Measurements from ENCODE around the gene NXF2B.
A peak's percentile ranks its signal among the peaks of the same experiment; 100 is the strongest.
"Not testable (repeated sequence)": the region's sequence is repeated elsewhere in the genome, so short reads cannot be mapped to it uniquely, and the experiment has no call there.

Gene NXF2B, protein sequence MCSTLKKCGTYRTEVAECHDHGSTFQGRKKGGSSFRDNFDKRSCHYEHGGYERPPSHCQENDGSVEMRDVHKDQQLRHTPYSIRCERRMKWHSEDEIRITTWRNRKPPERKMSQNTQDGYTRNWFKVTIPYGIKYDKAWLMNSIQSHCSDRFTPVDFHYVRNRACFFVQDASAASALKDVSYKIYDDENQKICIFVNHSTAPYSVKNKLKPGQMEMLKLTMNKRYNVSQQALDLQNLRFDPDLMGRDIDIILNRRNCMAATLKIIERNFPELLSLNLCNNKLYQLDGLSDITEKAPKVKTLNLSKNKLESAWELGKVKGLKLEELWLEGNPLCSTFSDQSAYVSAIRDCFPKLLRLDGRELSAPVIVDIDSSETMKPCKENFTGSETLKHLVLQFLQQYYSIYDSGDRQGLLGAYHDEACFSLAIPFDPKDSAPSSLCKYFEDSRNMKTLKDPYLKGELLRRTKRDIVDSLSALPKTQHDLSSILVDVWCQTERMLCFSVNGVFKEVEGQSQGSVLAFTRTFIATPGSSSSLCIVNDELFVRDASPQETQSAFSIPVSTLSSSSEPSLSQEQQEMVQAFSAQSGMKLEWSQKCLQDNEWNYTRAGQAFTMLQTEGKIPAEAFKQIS

DNA sequence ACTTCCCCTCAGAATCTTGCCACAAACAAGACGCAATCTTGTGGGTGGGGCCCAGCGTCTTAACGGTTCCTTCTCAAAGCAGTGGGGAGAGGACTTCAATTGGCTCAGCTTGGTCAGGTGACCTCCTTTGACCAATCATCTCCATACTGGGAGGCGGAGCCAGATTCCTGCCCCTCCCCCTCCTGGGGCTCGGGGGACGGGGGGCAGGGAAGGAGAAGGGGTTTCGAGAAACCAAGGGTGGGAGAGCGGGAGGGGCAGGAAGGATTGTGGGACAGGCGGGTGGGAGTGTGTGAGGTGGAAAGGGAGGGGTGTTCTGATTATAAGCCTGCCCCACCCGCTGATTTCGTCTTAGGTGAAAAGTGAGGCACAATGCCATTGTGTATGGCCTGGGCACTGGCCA, at the start of gene NXF2B:
TSS of gene NXF2B (minus strand) at position 101 of the 400 bp plus-strand sequence. CDS start 59,972 bp downstream, outside the sequence.
- not testable (repeated sequence) for DNase-seq (ENCODE audit: low spot score); FAIRE-seq

DNA sequence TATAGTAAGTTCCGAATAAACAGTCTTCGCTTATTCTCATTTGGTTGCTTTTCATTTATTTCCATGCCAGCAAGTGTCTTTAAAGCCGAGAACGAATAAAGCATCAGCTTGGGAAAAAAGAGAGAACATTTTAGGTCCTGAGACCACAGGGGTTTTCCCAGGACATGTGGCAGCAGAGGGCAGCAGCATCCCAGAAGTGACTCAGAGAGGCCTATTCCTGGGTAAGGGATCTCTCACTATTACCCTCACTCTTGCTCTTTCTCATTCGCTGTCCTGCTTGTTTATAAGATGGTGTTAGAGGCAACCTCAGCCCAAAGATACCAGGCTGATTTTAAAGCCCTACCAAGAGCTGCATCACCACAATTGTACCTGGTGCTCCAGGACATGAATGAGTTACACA, 39.0 kb upstream of the NXF2B start:
- peak; percentile 92 for FAIRE-seq
- DNase-seq (ENCODE audit: low spot score): not testable (repeated sequence)

DNA sequence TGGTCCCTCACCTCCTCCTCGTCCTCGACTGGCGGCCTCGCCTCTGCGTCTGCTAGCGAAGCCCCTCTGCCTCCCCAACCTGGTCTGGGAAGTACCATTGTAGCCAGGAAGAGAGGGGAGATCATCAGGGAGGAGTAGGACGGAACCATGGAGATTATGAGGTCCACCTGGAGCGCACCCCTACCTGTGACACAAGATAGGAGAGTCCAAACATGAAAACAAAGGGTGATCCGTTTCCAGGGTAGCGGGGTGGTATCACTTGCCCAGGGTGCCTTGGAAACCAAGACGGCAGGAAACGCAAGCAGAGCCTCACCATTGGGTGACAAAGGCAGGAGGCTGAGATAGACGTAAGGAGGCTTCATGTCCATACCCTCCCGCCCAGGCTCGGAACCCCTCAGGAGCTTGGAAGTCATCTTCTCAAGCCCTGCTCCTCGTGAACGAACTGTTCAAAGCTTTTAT, 32.0 kb upstream of the NXF2B start, which contains the start of gene TCP11X2:
TSS of gene TCP11X2 (minus strand) at position 51 of the 459 bp plus-strand sequence.
- peak; percentile 94 for FAIRE-seq

DNA sequence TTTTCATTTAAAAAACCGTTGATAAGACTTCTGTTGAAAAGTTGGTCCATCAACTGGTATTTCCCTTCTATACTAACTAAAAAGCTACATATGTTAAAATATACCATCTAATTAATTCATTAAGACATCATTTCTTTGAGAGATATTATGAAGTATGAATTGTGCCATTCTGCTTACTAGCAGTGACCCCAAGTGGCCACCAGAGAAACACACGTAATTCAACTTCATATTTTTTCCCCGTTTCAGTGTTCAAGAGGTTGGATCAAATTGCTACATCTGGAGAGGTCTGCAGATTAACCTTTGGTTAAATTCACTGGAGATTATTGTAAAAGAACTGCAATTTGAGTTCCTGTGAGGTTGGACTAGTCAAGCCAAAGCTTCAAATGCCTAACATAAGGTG, 30.4 kb upstream of the NXF2B start:
- not testable (repeated sequence) for DNase-seq (ENCODE audit: low spot score); FAIRE-seq

More for the DNA sequence above, 32.0 kb upstream of the NXF2B start, which contains the start of gene TCP11X2:
- not testable (repeated sequence) for DNase-seq (ENCODE audit: low spot score)

DNA sequence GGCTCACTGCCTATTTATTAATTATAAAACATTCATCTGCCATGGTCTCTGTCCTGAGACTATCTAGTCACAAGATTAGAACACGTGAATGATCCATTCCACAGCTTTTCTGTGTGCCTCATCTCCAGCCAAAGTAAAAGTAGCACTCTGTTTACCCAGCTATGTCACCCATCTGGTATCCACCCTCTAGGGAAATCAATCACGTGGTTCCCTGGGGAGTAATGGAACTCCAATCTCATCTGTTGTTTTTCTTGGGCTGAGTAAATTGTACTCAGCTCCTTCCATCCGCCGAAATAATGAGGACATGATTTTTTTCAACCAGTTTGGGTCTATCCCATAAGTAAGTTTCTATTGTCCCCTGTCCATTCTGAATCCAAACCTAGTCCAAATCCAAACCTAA, 18.8 kb upstream of the NXF2B start:
- FAIRE-seq; DNase-seq (ENCODE audit: low spot score): not testable (repeated sequence)

DNA sequence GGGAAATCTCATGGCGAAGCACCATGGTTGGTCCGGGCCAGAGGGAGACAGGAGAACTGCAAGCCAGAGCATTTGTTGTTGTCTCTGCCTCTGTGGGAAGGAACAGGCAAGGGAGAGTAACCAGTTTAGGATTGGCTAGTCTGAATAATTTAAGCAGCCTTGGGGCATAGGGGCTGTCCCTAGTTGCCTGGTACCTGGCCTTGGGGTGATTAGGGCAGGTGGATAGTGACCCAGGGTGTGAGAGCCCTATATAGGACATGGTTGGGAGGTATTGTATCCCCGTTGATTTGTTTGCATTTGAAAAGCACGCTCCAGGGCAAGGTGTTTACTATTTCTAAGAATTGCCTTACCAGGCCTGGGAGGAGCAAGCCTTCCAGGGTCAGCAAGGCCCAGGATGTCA, 25.3 kb downstream of the NXF2B start:
- FAIRE-seq; DNase-seq (ENCODE audit: low spot score): not testable (repeated sequence)

DNA sequence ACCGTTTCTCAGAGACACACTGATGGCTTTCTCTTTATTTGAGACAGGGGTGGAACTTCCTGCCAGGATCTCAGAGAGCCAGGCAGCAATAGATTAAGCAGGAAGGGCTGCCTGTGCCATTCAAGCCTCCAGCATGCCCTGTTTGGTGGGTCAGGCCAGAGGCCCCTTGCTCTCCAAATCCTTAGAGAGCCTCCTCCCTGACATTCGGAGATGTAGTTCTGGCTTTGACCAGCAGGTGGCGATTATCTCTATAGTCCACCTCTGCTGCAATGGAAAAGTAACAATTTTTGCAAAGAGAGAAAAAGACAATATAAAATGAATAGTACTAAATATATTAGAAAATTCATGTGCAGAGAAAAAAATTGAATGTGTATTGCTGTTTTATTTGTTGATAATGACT, 93.9 kb downstream of the NXF2B start:
- FAIRE-seq: no peak
- DNase-seq (ENCODE audit: low spot score): peak; percentile 19

DNA sequence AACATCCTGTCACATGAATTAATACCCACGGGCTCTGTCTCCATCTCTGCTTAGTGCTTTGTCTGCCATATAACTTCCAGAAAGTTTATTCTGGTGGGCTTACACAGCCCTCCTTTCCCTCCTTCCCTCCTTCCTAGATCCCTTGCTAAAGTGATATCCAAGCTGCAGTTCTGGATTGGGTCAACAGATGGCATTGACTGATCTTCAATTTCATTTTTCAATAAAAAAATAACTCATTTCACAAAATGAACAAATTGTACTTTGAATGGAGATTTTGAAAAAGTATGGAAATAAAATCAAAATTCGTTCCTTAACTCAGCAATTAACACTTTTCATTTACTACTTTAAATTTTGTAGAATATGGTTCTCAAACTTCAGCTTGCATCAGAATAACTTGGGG, 97.9 kb downstream of the NXF2B start:
- FAIRE-seq: no peak

DNA sequence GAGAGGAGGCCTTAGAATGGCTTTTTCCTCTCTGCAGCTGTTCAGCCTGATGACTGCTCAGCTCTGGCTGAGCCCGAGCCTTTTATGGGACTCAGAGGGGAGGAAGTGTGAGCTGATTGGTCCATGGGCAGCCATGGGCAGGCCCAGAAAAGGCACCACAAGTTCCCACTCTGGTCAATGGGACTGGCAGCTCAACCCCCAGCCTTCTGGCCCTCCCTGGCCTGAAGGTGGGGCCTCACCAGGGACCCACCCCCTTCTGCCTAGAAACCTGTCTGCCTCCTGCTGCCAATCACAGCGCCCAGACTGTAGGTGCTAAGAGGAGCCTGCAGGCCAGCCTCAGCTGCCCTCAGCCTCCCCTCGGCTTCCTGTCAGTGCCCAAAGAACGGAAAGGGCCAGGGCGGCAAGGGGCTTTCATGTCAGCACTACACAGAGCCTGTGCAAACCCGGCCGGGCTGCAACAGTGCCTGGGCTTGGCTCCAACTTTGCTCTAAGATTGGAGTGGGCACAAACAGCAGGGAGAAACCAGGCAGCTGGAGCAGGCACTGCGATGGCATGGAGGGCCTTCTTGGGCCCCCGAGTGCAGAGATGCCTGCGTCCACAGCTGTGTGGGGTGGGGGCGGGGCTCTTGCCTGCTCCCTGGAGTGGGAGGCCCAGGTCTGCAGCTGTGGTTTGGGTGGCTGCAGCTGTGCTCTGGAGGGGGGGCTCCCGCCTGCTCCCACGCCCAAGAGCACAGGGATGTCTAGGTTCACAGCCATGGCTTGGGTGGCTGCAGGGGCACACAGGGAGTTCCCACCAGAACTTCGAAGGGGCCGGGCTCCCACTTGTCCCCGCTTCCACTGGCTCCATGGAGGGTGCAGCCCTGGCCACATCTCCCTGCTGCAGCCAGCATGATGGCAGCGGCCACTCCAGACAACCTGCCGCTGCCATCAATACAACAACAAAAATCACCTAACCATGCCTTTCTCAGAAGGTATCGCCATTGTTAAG, 100.2 kb downstream of the NXF2B start:
- FAIRE-seq (no peak), DNase-seq (ENCODE audit: low spot score) (no peak)

More for the DNA sequence above, 97.9 kb downstream of the NXF2B start:
- no peak for DNase-seq (ENCODE audit: low spot score)

DNA sequence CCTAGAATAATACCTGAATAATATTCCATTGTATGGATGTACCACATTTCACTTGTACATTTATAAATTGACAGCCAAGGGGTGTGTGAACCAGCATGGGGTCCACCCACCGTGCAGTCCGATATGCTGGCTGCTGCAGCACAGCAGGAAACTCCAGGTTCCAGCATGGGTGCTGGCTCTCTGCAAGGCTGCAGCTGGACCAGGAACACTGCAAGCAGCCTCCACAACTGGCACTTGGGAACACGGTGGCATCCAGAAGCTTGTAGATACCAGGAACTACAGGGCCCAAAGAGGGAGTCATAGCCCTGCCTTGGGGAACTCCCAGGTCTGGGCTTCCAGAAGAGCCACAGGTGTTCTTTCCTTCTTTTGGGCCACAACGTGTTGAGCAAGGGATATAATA, 101.6 kb downstream of the NXF2B start:
- FAIRE-seq (no peak), DNase-seq (ENCODE audit: low spot score) (no peak)

Data from urothelium cell line (cell line).